HepG2 (cell line): ENCODE measurements around the gene SIGLEC7. TPM values are rescaled to one million over a fixed set of nuclear protein-coding genes. Genes with fewer than 3 reads are reported as not detected.

ENCODE experiments used
- ATAC-seq: fragments of 200-7000 bp; cut with Tn5 transposase; 3 replicates; pipeline ENCODE4 v1.9.1; 2020; ENCODE audit warnings: mild to moderate bottlenecking, moderate library complexity
- BruUV-seq: library from RNA; stranded (reverse); fragments of 400-500 nt; replicated peaks from 2 replicates; lab custom pipeline; 2021; lab: Mats Ljungman, UMichigan
- CTCF ChIA-PET: fragments of 300-600 bp; formaldehyde crosslinking; extraction: SDS; loops from one replicate; lab custom pipeline; 2021; ENCODE audit warnings: low total read pairs, inconsistent platforms, low intra/inter-chr PET ratio; lab: Yijun Ruan, JAX
- POLR2A ChIA-PET: fragments of 350-600 bp; sonication (Branson Sonifier 250); formaldehyde crosslinking; loops from one replicate; lab custom pipeline; 2020; ENCODE audit warnings: antibody characterized with exemption, inconsistent platforms; lab: Yijun Ruan, JAX
- DNase-seq: peaks from one replicate; pipeline ENCODE4 v3.0.0-alpha.2; 2015; ENCODE audit warnings: low spot score
- FAIRE-seq: peaks from 3 replicates; lab custom pipeline; 2011; peaks lifted over from hg19 to GRCh38; lab: Jason Lieb, UNC
- H2AFZ ChIP-seq: one replicate; pipeline ENCODE4 v1.6.1; 2011; ENCODE audit warnings: low read length, inconsistent platforms
- H3K27ac ChIP-seq: fragments of 300-600 bp; 3 replicates; pipeline ENCODE4 v1.8.0; 2011; ENCODE audit warnings: mixed run types, mild to moderate bottlenecking, mixed read lengths, low read length, inconsistent platforms; ENCODE audit not compliant: insufficient read depth; ENCODE audit errors: extremely low read length
- H3K27me3 ChIP-seq, 2 experiments: fragments of 200-600 bp in 1 of 2; 2 replicates in 1 of 2; 3 replicates in 1 of 2; pipeline versions ENCODE4 v1.6.0 to v1.8.0; 2011; ENCODE audit warnings: low read length in 2 of 2, mild to moderate bottlenecking in 2 of 2, moderate library complexity in 2 of 2, inconsistent platforms in 1 of 2; ENCODE audit not compliant: insufficient read depth in 2 of 2, control insufficient read depth in 1 of 2
- H3K36me3 ChIP-seq, 2 experiments: fragments of 200-600 bp in 1 of 2; replicated peaks in 1 of 2; 2 replicates in 1 of 2; 3 replicates in 1 of 2; pipeline versions ENCODE4 v1.5.1 to v1.8.0; 2011; ENCODE audit warnings: low read length in 2 of 2, inconsistent platforms in 1 of 2; ENCODE audit not compliant: insufficient read depth in 2 of 2, control insufficient read depth in 1 of 2
- H3K4me1 ChIP-seq: 2 replicates; pipeline ENCODE4 v1.5.1; 2012; ENCODE audit warnings: low read length, inconsistent platforms; ENCODE audit not compliant: insufficient read depth
- H3K4me2 ChIP-seq: 2 replicates; pipeline ENCODE4 v1.6.0; 2011; ENCODE audit warnings: low read depth, low read length, inconsistent platforms
- H3K4me3 ChIP-seq, 3 experiments: fragments of 200-600 bp in 1 of 3; sonication (generic), shearing (Covaris generic) in 1 of 3; replicated peaks in 1 of 3; 2 replicates each; pipeline ENCODE4 v1.5.1; 2011 to 2016; ENCODE audit warnings: low read length in 3 of 3, inconsistent platforms in 2 of 3, low read depth in 2 of 3, mild to moderate bottlenecking in 2 of 3, control low read depth in 1 of 3, mixed read lengths in 1 of 3; ENCODE audit not compliant: insufficient read depth in 1 of 3
- H3K79me2 ChIP-seq: one replicate; pipeline ENCODE4 v1.6.1; 2011; ENCODE audit warnings: low read length, inconsistent platforms; ENCODE audit not compliant: insufficient read depth
- H3K9ac ChIP-seq: 2 replicates; pipeline ENCODE4 v1.6.0; 2011; ENCODE audit warnings: mild to moderate bottlenecking, low read depth, low read length, inconsistent platforms; ENCODE audit not compliant: insufficient read depth
- H3K9me3 ChIP-seq: 2 replicates; pipeline ENCODE4 v1.5.1; 2012; ENCODE audit warnings: mild to moderate bottlenecking, low read length
- H4K20me1 ChIP-seq: 2 replicates; pipeline ENCODE4 v1.6.0; 2011; ENCODE audit warnings: inconsistent platforms, mild to moderate bottlenecking, low read length, moderate library complexity; ENCODE audit not compliant: insufficient read depth
- ADNP ChIP-seq: sonication (generic); formaldehyde crosslinking; IDR thresholded peaks from 2 replicates; pipeline ENCODE4 v1.4.0; 2020; ENCODE audit warnings: missing genetic modification reagents
- HDAC1 ChIP-seq: sonication (generic); formaldehyde crosslinking; IDR thresholded peaks from 2 replicates; pipeline ENCODE4 v1.5.1; 2020; ENCODE audit warnings: mild to moderate bottlenecking, missing genetic modification reagents
- HNRNPH1 ChIP-seq: fragments of 200-400 bp; formaldehyde crosslinking; optimal IDR thresholded peaks from 2 replicates; pipeline ENCODE3; 2017; ENCODE audit warnings: mild to moderate bottlenecking, low read depth, low read length
- HNRNPLL ChIP-seq: fragments of 200-400 bp; formaldehyde crosslinking; IDR thresholded peaks from 2 replicates; pipeline ENCODE4 v1.6.1; 2017; ENCODE audit warnings: mild to moderate bottlenecking, low read depth, low read length; ENCODE audit not compliant: poor library complexity, severe bottlenecking
- IKZF1 ChIP-seq: fragments of 450-650 bp; IDR thresholded peaks from 2 replicates; pipeline ENCODE4 v1.7.1; 2016
- KDM1A ChIP-seq: IDR thresholded peaks from 2 replicates; pipeline ENCODE4 v1.6.1; 2016; ENCODE audit warnings: missing compliant biosample characterization
- MAF1 ChIP-seq: sonication (generic); formaldehyde crosslinking; IDR thresholded peaks from 2 replicates; pipeline ENCODE4 v1.5.0; 2020; ENCODE audit warnings: missing genetic modification reagents, borderline replicate concordance
- MTF2 ChIP-seq: sonication (generic); formaldehyde crosslinking; IDR thresholded peaks from 2 replicates; pipeline ENCODE4 v1.5.0; 2020; ENCODE audit warnings: missing genetic modification reagents, borderline replicate concordance
- NR3C1 ChIP-seq: sonication (generic); formaldehyde crosslinking; IDR thresholded peaks from 2 replicates; pipeline ENCODE4 v1.4.0; 2020; ENCODE audit warnings: missing genetic modification reagents
- SOX13 ChIP-seq, 3 experiments: fragments of 450-650 bp in 1 of 3; sonication (generic) in 1 of 3; formaldehyde crosslinking in 1 of 3; IDR thresholded peaks in 2 of 3; conservative IDR thresholded peaks in 1 of 3; 2 replicates each; pipeline versions ENCODE4 v1.5.0 to v1.6.1; 2016 to 2020; ENCODE audit warnings: antibody characterized with exemption in 1 of 3, mild to moderate bottlenecking in 1 of 3, missing compliant biosample characterization in 1 of 3, missing genetic modification reagents in 1 of 3, moderate library complexity in 1 of 3
- ZNF10 ChIP-seq: sonication (generic); formaldehyde crosslinking; IDR thresholded peaks from 2 replicates; pipeline ENCODE4 v1.4.0; 2020; ENCODE audit warnings: mild to moderate bottlenecking, low read depth, missing genetic modification reagents, borderline replicate concordance
- ZNF296 ChIP-seq: sonication (generic); formaldehyde crosslinking; conservative IDR thresholded peaks from 2 replicates; pipeline ENCODE4 v1.5.0; 2020; ENCODE audit warnings: mild to moderate bottlenecking, missing genetic modification reagents
- WGBS: methylation state at CpG from one replicate; pipeline ENCODE4 v1.1.6; 2017; ENCODE audit warnings: low lambda C conversion rate; 5-methylcytosine and 5-hydroxymethylcytosine counted together
- in situ Hi-C: cut with HindIII; loops from 2 replicates; pipeline ENCODE4 v1.10.0; 2017; ENCODE audit warnings: low pct_unique_long_range_greater_than_20kb; ENCODE audit not compliant: extremely low pct_ligation_motif_present
- intact Hi-C: fragments of 100-400 bp; cut with micrococcal nuclease; formaldehyde crosslinking; loops from one replicate; pipeline ENCODE4 v1.10.0; 2022; ENCODE audit not compliant: unreplicated experiment
- polyA plus RNA-seq, 8 experiments: library from polyadenylated mRNA; depleted of rRNA in 3 of 8; stranded (reverse) in 7 of 8; unstranded in 1 of 8; fragments of >200 nt; fragmentation: Illumina TruSeq in 4 of 8; extraction: Trizol in 4 of 8; gene quantifications; 2 replicates each; pipeline versions ENCODE4 v1.2.1 to v1.2.3, GENCODE V29; 2011 to 2016; ENCODE audit warnings: low read depth in 4 of 8, missing spikeins in 1 of 8, mixed read lengths in 1 of 8; ENCODE audit not compliant: insufficient read depth in 1 of 8
- total RNA-seq, 5 experiments: library from RNA; depleted of rRNA; stranded (reverse); fragments of >200 nt; fragmentation: Illumina TruSeq; extraction: Trizol; gene quantifications; 2 replicates each; pipeline ENCODE4 v1.2.3, GENCODE V29; 2016; ENCODE audit warnings: low read depth in 1 of 5
- TF ChIP-seq, protein P1 (sequence below): sonication (generic); formaldehyde crosslinking; IDR thresholded peaks from 2 replicates; pipeline ENCODE4 v1.4.0; 2020; ENCODE audit warnings: missing genetic modification reagents, borderline replicate concordance
- TF ChIP-seq, protein P2 (sequence below): sonication (generic); formaldehyde crosslinking; IDR thresholded peaks from 2 replicates; pipeline ENCODE4 v1.5.1; 2020; ENCODE audit warnings: missing genetic modification reagents, mild to moderate bottlenecking, borderline replicate concordance
- TF ChIP-seq, protein P3 (sequence below): sonication (generic); formaldehyde crosslinking; IDR thresholded peaks from 2 replicates; pipeline ENCODE4 v1.5.0; 2020; ENCODE audit warnings: missing genetic modification reagents
- TF ChIP-seq, protein P4 (sequence below): sonication (generic); formaldehyde crosslinking; IDR thresholded peaks from 2 replicates; pipeline ENCODE4 v1.8.0; 2022; ENCODE audit warnings: mild to moderate bottlenecking, missing genetic modification reagents, moderate library complexity

SIGLEC7 gene
- total and polyA plus RNA-seq, 2 of the 13 experiments (the other 11 are each of a cell fraction or from before 2014, with no cell fraction given), result not detected

GRCh38 chr19:51123802-51124201 lies 18.3 kb upstream of the SIGLEC7 start (continued):
- TF ChIP-seq, protein P1, sequence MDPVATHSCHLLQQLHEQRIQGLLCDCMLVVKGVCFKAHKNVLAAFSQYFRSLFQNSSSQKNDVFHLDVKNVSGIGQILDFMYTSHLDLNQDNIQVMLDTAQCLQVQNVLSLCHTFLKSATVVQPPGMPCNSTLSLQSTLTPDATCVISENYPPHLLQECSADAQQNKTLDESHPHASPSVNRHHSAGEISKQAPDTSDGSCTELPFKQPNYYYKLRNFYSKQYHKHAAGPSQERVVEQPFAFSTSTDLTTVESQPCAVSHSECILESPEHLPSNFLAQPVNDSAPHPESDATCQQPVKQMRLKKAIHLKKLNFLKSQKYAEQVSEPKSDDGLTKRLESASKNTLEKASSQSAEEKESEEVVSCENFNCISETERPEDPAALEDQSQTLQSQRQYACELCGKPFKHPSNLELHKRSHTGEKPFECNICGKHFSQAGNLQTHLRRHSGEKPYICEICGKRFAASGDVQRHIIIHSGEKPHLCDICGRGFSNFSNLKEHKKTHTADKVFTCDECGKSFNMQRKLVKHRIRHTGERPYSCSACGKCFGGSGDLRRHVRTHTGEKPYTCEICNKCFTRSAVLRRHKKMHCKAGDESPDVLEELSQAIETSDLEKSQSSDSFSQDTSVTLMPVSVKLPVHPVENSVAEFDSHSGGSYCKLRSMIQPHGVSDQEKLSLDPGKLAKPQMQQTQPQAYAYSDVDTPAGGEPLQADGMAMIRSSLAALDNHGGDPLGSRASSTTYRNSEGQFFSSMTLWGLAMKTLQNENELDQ (CRISPR knock-in tag), result no peak

DNA sequence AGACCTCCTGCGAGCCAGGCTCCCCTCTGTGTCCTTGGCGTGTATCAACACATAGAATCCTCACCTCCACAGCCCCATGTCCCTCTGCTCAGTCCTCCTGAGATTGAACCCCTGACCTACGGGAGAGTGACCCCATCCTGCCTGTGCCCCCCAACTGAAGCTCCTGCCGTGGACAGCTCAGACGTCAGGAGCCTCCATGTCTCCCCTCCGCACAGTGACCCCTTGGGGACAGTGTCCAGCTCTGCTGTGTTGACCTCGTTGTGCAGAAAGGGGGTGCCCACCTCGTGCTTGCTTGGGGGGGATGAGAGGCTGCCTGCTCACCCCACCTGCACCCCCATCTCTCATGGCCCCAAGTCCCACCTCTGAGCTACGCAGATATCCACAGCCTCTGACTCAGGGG lies 17.9 kb upstream of the SIGLEC7 start:
- Histone ChIP-seq H3K9ac (no peak overlapping the region), H3K4me3 (no peak overlapping the region), H3K36me3 (no peaks in the 10 kb centered on the region), H3K27me3 (peaks cover 4 to 50% of the 10 kb centered on the region in 2 experiments; a peak in 4 of 5 replicates), H3K79me2 (no peaks in the 10 kb centered on the region), H4K20me1 (no peaks in the 10 kb centered on the region), H3K4me2 (no peak overlapping the region), H3K4me1 (no peaks in the 10 kb centered on the region), H2AFZ (no peak overlapping the region), H3K27ac (no peak overlapping the region), H3K9me3 (no peaks in the 10 kb centered on the region)
- BruUV-seq, result no TSS peak
- in situ Hi-C loops, result no loop called here
- no peak for DNase-seq
- ChIA-PET POLR2A (no interaction called here), CTCF (no interaction called here)
- ATAC-seq, result no peak
- FAIRE-seq, result no peak
- WGBS, result 18% methylated on average over 9 of the region's 9 CpGs
- intact Hi-C loops, result no loop called here
- TF ChIP-seq ZNF10 (CRISPR knock-in tag) (no peak), ZNF296 (no peak), NR3C1 (CRISPR knock-in tag) (no peak), SOX13 (IDR thresholded peaks at IDR 0.05) (no peak), SOX13 (CRISPR knock-in tag; conservative IDR thresholded peaks at IDR 0.05 in 1 of 2, IDR thresholded peaks at IDR 0.05 in 1 of 2) (no peak), HDAC1 (CRISPR knock-in tag) (no peak), HNRNPH1 (no peak), MTF2 (CRISPR knock-in tag) (no peak), IKZF1 (no peak), HNRNPLL (no peak), KDM1A (CRISPR knock-in tag) (no peak), MAF1 (CRISPR knock-in tag) (no peak), ADNP (no peak)
- TF ChIP-seq, protein P2, sequence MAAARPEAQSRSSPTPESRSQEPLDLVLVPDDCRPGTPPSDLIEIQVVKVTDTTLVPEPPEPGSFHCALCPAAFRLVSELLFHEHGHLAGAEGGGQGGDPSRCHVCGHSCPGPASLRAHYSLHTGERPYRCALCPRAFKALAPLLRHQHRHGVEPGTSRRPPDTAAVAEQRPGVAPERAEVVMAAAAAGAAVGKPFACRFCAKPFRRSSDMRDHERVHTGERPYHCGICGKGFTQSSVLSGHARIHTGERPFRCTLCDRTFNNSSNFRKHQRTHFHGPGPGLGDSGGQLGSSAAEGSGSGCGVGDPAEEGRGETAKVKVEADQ, result no peak
- TF ChIP-seq, protein P3, sequence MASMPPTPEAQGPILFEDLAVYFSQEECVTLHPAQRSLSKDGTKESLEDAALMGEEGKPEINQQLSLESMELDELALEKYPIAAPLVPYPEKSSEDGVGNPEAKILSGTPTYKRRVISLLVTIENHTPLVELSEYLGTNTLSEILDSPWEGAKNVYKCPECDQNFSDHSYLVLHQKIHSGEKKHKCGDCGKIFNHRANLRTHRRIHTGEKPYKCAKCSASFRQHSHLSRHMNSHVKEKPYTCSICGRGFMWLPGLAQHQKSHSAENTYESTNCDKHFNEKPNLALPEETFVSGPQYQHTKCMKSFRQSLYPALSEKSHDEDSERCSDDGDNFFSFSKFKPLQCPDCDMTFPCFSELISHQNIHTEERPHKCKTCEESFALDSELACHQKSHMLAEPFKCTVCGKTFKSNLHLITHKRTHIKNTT (CRISPR knock-in tag), result no peak
- TF ChIP-seq, protein P4, sequence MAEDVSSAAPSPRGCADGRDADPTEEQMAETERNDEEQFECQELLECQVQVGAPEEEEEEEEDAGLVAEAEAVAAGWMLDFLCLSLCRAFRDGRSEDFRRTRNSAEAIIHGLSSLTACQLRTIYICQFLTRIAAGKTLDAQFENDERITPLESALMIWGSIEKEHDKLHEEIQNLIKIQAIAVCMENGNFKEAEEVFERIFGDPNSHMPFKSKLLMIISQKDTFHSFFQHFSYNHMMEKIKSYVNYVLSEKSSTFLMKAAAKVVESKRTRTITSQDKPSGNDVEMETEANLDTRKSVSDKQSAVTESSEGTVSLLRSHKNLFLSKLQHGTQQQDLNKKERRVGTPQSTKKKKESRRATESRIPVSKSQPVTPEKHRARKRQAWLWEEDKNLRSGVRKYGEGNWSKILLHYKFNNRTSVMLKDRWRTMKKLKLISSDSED (CRISPR knock-in tag), result no peak
